Activated CD4-positive, alpha-beta T cell treated with anti-CD3 and anti-CD28 coated beads, Interleukin-2, amount 10 ng/mL, durations not matched to agents 24 days and 14 days (primary cell): ENCODE measurements around the gene LCN10. TPM values are rescaled to one million over a fixed set of nuclear protein-coding genes. Genes with fewer than 3 reads are reported as not detected.

Source experiments
- DNase-seq: peaks from one replicate; pipeline ENCODE4 v3.0.0; 2022
- H3K27ac Mint-ChIP-seq: one replicate; pipeline ENCODE4 v1.8.0; 2022; ENCODE audit warnings: mild to moderate bottlenecking, mixed read lengths
- H3K27me3 Mint-ChIP-seq: one replicate; pipeline ENCODE4 v1.8.0; 2022; ENCODE audit warnings: mixed read lengths
- H3K36me3 Mint-ChIP-seq: one replicate; pipeline ENCODE4 v1.8.0; 2022; ENCODE audit warnings: low read depth, mild to moderate bottlenecking, mixed read lengths
- H3K4me1 Mint-ChIP-seq: one replicate; pipeline ENCODE4 v1.8.0; 2021; ENCODE audit warnings: mixed read lengths
- H3K4me3 Mint-ChIP-seq: one replicate; pipeline ENCODE4 v1.8.0; 2022; ENCODE audit warnings: mild to moderate bottlenecking, moderate library complexity, mixed read lengths
- H3K9me3 Mint-ChIP-seq: one replicate; pipeline ENCODE4 v1.8.0; 2021; ENCODE audit warnings: mixed read lengths
- intact Hi-C: fragments of 100-400 bp; cut with micrococcal nuclease; formaldehyde crosslinking; loops from one replicate; pipeline ENCODE4 v1.15.1; 2023
- total RNA-seq: library from RNA; stranded (reverse); gene quantifications from 2 replicates; pipeline ENCODE4 v1.2.3, GENCODE V29; 2022

LCN10 gene
- total RNA-seq, 1 donor from 2014 or later, result 1.7 TPM

GRCh38 chr9:136754626-136755301 lies 12.0 kb upstream of the LCN10 start:
- intact Hi-C loops, result no loop called here
- Mint-ChIP-seq H3K27me3 (peaks cover 1% of the 10 kb centered on the region), H3K27ac (no peak overlapping the region)

GRCh38 chr9:136754059-136754572 lies 11.4 kb upstream of the LCN10 start:
- H3K27ac Mint-ChIP-seq, result no peak overlapping the region
- H3K27me3 Mint-ChIP-seq, result peaks cover 1% of the 10 kb centered on the region
- H3K4me1 Mint-ChIP-seq, result peaks cover 6% of the 10 kb centered on the region
- peaks cover 18% of the 10 kb centered on the region for H3K9me3 Mint-ChIP-seq
- no peak overlapping the region for H3K4me3 Mint-ChIP-seq
- peaks cover 8% of the 10 kb centered on the region for H3K36me3 Mint-ChIP-seq
- DNase-seq, result no peak
- intact Hi-C loops, result no loop called here

More at GRCh38 chr9:136754626-136755301, 12.0 kb upstream of the LCN10 start:
- H3K4me3 Mint-ChIP-seq, result no peak overlapping the region
- peaks cover 6% of the 10 kb centered on the region for H3K4me1 Mint-ChIP-seq
- no peak for DNase-seq
- peaks cover 18% of the 10 kb centered on the region for H3K9me3 Mint-ChIP-seq
- peaks cover 8% of the 10 kb centered on the region for H3K36me3 Mint-ChIP-seq

- Mint-ChIP-seq H3K4me1 (peaks cover 6% of the 10 kb centered on the region), H3K27me3 (peaks cover 1% of the 10 kb centered on the region), H3K4me3 (no peak overlapping the region)
These were observed 10.8 kb upstream of the LCN10 start for GRCh38 chr9:136753371-136754058.

GRCh38 chr9:136751814-136752213 lies 9.1 kb upstream of the LCN10 start:
- intact Hi-C loops, result no loop called here
- H3K9me3 Mint-ChIP-seq, result peaks cover 18% of the 10 kb centered on the region
- H3K27me3 Mint-ChIP-seq, result peaks cover 1% of the 10 kb centered on the region
- peaks cover 6% of the 10 kb centered on the region for H3K4me1 Mint-ChIP-seq
- no peak for DNase-seq
- peaks cover 8% of the 10 kb centered on the region for H3K36me3 Mint-ChIP-seq
- no peak overlapping the region for H3K27ac Mint-ChIP-seq
- no peak overlapping the region for H3K4me3 Mint-ChIP-seq

More at GRCh38 chr9:136753371-136754058, 10.8 kb upstream of the LCN10 start:
- Mint-ChIP-seq H3K27ac (no peak overlapping the region), H3K9me3 (peaks cover 18% of the 10 kb centered on the region), H3K36me3 (peaks cover 8% of the 10 kb centered on the region)
- DNase-seq, result no peak
- intact Hi-C loops, result no loop called here

GRCh38 chr9:136751244-136751643 lies 8.5 kb upstream of the LCN10 start:
- peaks cover 1% of the 10 kb centered on the region for H3K27me3 Mint-ChIP-seq
- peaks cover 18% of the 10 kb centered on the region for H3K9me3 Mint-ChIP-seq
- peaks cover 6% of the 10 kb centered on the region for H3K4me1 Mint-ChIP-seq
- intact Hi-C loops, result no loop called here
- no peak overlapping the region for H3K4me3 Mint-ChIP-seq
- peaks cover 8% of the 10 kb centered on the region for H3K36me3 Mint-ChIP-seq
- H3K27ac Mint-ChIP-seq, result no peak overlapping the region
- DNase-seq, result no peak

- no peak overlapping the region for H3K4me3 Mint-ChIP-seq
- H3K27ac Mint-ChIP-seq, result peak overlapping the region; percentile 34
- H3K4me1 Mint-ChIP-seq, result peaks cover 6% of the 10 kb centered on the region
- no peak for DNase-seq
- peaks cover 8% of the 10 kb centered on the region for H3K36me3 Mint-ChIP-seq
- peaks cover 1% of the 10 kb centered on the region for H3K27me3 Mint-ChIP-seq
- peaks cover 16% of the 10 kb centered on the region for H3K9me3 Mint-ChIP-seq
- intact Hi-C loops, result no loop called here
These were observed 7.8 kb upstream of the LCN10 start for GRCh38 chr9:136750526-136750925.

- peaks cover 14% of the 10 kb centered on the region for H3K9me3 Mint-ChIP-seq
- H3K36me3 Mint-ChIP-seq, result peaks cover 8% of the 10 kb centered on the region
- intact Hi-C loops, result no loop called here
- no peak for DNase-seq
- no peak overlapping the region for H3K27ac Mint-ChIP-seq
- H3K4me1 Mint-ChIP-seq, result peaks cover 6% of the 10 kb centered on the region
- no peak overlapping the region for H3K4me3 Mint-ChIP-seq
- H3K27me3 Mint-ChIP-seq, result peaks cover 1% of the 10 kb centered on the region
These were observed 6.2 kb upstream of the LCN10 start for GRCh38 chr9:136748666-136749611.

GRCh38 chr9:136748201-136748600 lies 5.5 kb upstream of the LCN10 start, which contains the start of gene LCN6:
Gene LCN6, minus strand, starts transcription at chr9:136748525. Its CDS starts 42 bp downstream, at chr9:136748483.
- intact Hi-C loops, result no loop called here
- peaks cover 14% of the 10 kb centered on the region for H3K9me3 Mint-ChIP-seq
- H3K27me3 Mint-ChIP-seq, result peaks cover 4% of the 10 kb centered on the region
- H3K4me1 Mint-ChIP-seq, result peaks cover 6% of the 10 kb centered on the region
- no peak within 1 kb of the TSS for H3K4me3 Mint-ChIP-seq
- H3K27ac Mint-ChIP-seq, result no peak within 1 kb of the TSS
- H3K36me3 Mint-ChIP-seq, result peaks cover 8% of the 10 kb centered on the region
- DNase-seq, result no peak

- Mint-ChIP-seq H3K27me3 (peaks cover 3% of the 10 kb centered on the region), H3K27ac (no peak overlapping the region), H3K36me3 (peaks cover 7% of the 10 kb centered on the region), H3K9me3 (peaks cover 8% of the 10 kb centered on the region), H3K4me3 (no peak overlapping the region), H3K4me1 (peaks cover 6% of the 10 kb centered on the region)
- DNase-seq, result no peak
- intact Hi-C loops, result no loop called here
These were observed 4.7 kb upstream of the LCN10 start for GRCh38 chr9:136747161-136748060.

GRCh38 chr9:136746621-136747020 lies 3.9 kb upstream of the LCN10 start:
- Mint-ChIP-seq H3K4me3 (no peak overlapping the region), H3K4me1 (peaks cover 9% of the 10 kb centered on the region), H3K27me3 (peaks cover 3% of the 10 kb centered on the region), H3K27ac (no peak overlapping the region), H3K36me3 (peaks cover 3% of the 10 kb centered on the region), H3K9me3 (peaks cover 1% of the 10 kb centered on the region)
- no peak for DNase-seq
- intact Hi-C loops, result no loop called here

GRCh38 chr9:136746155-136746490 lies 3.4 kb upstream of the LCN10 start:
- no peak for DNase-seq
- Mint-ChIP-seq H3K36me3 (peaks cover 3% of the 10 kb centered on the region), H3K4me1 (peaks cover 11% of the 10 kb centered on the region), H3K27me3 (peaks cover 4% of the 10 kb centered on the region), H3K9me3 (no peaks in the 10 kb centered on the region), H3K27ac (no peak overlapping the region), H3K4me3 (no peak overlapping the region)
- intact Hi-C loops, result no loop called here

- DNase-seq, result no peak
- H3K27me3 Mint-ChIP-seq, result peaks cover 4% of the 10 kb centered on the region
- H3K4me3 Mint-ChIP-seq, result no peak overlapping the region
- peaks cover under 1% of the 10 kb centered on the region for H3K36me3 Mint-ChIP-seq
- no peaks in the 10 kb centered on the region for H3K9me3 Mint-ChIP-seq
- H3K4me1 Mint-ChIP-seq, result peaks cover 6% of the 10 kb centered on the region
- no peak overlapping the region for H3K27ac Mint-ChIP-seq
- intact Hi-C loops, result no loop called here
These were observed 2.8 kb upstream of the LCN10 start for GRCh38 chr9:136745389-136746154.
